DMS53 (cell line): Measurements from ENCODE around the gene ELAVL1.

Source experiments
- DNase-seq: peaks from one replicate; lab custom pipeline; 2025; lab: John Stamatoyannopoulos, UW

Gene ELAVL1

GRCh38 chr19:7911508-7912143, 93.8 kb downstream of the ELAVL1 start:
- no peak for DNase-seq

GRCh38 chr19:7910321-7911161, 94.9 kb downstream of the ELAVL1 start:
- no peak for DNase-seq

GRCh38 chr19:7909471-7910067, 95.9 kb downstream of the ELAVL1 start:
- no peak for DNase-seq

- no peak for DNase-seq
These were observed 96.5 kb downstream of the ELAVL1 start for GRCh38 chr19:7908742-7909461.
